Hematopoietic multipotent progenitor cell (in vitro differentiated cells): ENCODE results near the gene KIF26A. TPM values are rescaled to one million over a fixed set of nuclear protein-coding genes. Genes with fewer than 3 reads are reported as not detected.

ENCODE experiments used
- DNase-seq, 3 donors: peaks; one replicate each; pipeline ENCODE4 v3.0.0-alpha.2; 2011 to 2015; ENCODE audit warnings: low read depth in 2 of 3, low spot score in 2 of 3
- total RNA-seq: library from RNA; depleted of rRNA; stranded (reverse); fragments of >200 nt; gene quantifications from one replicate; pipeline ENCODE4 v1.2.3, GENCODE V29; 2012

Gene KIF26A
- total RNA-seq, 1 donor, result 0.27 TPM

DNA sequence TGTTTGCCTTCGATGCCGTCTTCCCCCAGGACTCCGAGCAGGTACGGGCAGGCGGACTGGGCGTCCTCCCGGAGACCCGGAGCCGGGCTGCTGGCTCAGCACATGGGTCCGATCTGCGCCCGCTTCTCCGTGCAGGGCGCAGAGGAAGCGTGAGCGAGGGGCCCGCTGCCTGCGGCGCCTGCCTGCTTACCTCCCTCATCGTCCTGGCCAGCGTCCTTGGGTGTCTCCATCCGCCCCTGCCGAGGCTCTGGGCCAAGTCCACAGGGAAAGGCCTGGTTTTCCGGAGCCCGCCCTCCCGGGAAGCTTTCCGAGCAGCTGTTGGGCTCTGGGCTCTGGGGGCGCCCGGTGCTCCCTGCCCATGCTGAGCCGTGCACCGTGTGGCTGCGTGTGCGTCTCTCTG, 33.5 kb downstream of the KIF26A start:
- DNase-seq, result no peak

DNA sequence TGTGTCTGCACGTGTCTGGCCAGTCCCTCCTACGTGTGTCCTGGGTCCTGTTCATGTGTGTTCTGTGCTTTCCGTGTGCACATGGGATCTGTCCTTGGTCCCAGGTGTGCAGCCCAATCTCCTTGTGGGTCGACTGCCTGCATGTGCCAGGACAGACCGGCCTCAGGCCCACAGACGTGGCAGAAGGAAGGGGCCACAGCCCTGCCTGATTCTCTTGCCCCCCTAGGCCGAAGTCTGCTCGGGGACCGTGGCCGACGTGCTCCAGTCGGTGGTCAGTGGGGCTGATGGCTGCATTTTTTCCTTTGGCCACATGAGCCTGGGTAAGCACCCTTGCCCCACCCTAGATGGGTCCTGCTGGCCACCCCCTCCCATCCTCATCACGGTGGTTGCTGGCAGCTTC, 34.0 kb downstream of the KIF26A start:
- DNase-seq, result no peak

DNA sequence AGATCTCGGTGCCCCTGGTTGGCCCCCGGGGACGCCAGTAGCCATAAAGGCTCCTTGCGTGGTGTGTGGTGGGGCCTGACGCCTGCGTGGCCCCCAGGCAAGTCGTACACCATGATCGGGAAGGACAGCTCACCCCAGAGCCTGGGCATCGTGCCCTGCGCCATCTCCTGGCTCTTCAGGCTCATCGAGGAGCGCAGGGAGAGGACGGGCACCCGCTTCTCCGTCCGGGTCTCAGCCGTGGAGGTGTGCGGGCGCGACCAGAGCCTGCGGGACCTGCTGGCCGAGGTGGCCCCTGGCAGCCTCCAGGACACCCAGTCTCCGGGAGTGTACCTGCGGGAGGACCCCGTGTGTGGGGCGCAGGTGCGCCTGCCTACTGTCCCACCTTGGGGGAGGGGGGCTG, 34.5 kb downstream of the KIF26A start:
- no peak for DNase-seq

DNA sequence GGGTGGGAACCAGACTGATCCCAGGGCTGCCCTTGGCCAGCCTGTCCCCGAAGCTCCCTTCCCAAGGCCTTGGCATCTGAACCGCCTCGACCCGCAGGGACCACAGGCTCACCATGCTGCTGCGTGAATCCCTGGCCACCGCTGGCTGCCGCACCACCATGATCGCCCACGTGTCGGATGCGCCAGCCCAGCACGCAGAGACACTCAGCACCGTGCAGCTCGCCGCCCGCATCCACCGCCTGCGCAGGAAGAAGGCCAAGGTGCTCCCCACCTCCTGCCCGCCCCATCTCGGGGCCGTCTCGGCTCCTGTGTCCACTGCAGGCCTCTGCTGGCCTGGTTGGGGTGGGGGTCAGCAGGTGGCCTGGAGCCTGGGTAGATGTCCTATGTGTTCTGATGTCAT, 35.7 kb downstream of the KIF26A start:
- no peak for DNase-seq

DNA sequence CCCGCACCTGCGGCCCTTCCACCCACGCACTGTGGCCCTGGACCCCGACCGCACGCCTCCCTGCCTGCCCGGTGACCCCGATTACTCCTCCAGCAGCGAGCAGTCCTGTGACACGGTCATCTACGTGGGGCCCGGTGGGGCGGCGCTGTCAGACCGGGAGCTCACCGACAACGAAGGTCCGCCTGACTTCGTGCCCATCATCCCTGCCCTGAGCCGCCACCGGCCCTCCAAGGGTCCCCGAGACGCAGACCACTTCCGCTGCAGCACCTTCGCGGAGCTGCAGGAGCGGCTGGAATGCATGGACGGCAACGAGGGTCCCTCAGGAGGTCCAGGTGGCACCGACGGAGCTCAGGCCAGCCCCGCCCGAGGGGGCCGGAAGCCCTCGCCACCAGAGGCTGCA, 36.7 kb downstream of the KIF26A start:
- no peak for DNase-seq

DNA sequence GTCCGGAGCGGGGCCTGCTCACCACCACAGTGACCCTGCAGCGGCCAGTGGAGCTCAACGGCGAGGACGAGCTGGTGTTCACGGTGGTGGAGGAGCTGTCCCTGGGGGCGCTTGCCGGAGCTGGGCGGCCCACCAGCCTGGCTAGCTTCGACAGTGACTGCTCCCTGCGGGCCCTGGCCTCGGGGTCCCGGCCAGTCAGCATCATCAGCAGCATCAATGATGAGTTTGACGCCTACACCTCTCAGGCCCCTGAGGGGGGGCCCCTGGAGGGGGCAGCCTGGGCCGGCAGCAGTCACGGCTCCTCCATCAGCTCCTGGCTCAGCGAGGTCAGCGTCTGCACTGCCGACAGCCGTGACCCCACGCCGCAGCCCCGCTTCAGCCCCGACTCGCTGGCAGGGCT, 37.4 kb downstream of the KIF26A start:
- DNase-seq, result no peak

DNA sequence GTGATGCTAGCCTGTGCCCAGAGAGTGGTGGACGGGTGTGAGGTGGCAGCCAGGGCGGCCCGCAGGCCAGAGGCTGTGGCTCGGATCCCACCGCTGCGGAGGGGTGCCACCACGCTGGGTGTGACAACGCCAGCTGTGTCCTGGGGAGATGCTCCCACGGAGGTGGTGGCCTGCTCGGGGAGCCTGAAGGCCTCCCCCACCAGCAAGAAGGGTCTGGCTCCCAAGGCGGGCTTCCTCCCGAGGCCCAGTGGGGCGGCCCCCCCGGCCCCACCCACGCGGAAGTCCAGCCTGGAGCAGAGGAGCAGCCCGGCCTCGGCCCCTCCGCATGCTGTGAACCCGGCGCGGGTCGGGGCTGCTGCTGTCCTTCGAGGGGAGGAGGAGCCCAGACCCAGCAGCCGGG, 38.2 kb downstream of the KIF26A start:
- DNase-seq, result no peak

DNA sequence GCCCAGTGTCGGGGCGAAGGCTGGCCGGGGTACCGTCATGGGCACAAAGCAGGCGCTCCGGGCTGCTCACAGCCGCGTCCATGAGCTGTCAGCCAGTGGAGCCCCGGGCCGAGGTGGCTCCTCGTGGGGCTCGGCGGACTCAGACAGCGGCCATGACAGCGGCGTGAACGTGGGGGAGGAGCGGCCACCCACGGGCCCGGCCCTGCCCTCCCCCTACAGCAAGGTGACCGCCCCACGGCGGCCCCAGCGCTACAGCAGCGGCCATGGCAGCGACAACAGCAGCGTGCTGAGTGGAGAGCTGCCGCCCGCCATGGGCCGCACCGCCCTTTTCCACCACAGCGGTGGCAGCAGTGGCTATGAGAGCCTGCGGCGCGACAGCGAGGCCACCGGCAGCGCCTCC, 39.0 kb downstream of the KIF26A start:
- no peak for DNase-seq

DNA sequence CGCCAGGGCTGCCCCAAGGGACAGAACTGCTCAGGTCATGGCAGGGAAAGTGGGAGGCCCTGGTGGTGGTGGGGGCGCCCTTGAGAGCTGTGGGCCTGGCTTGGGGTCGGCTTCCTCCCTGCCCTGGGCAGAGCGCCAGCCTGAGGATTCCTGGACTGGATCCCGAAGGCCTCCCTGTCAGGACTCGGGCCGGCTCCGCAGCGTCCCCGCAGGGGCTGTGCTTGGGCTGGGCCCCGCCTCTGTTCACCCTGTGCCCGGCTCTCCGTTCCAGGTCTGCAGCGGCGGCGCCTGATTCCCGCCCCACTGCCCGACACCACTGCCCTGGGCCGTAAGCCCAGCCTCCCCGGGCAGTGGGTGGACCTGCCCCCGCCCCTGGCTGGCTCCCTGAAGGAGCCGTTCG, 39.9 kb downstream of the KIF26A start:
- DNase-seq, result no peak

DNA sequence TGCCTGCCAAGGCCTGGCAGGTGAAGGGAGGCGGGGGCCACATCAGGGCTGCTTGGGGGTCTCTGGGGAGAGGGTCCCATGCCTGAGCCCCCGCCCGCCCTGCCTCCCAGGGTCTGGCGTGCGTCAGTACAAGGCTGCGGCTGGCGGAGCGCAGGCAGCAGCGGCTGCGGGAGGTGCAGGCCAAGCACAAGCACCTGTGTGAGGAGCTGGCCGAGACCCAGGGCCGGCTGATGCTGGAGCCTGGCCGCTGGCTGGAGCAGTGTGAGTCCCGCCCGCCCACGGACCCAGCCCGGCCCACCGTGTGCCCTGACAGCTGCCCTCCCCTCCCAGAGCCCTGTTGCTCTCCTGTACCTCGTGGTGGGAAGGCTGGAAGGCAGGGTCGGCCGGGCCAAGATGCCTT, 40.7 kb downstream of the KIF26A start:
- no peak for DNase-seq

DNA sequence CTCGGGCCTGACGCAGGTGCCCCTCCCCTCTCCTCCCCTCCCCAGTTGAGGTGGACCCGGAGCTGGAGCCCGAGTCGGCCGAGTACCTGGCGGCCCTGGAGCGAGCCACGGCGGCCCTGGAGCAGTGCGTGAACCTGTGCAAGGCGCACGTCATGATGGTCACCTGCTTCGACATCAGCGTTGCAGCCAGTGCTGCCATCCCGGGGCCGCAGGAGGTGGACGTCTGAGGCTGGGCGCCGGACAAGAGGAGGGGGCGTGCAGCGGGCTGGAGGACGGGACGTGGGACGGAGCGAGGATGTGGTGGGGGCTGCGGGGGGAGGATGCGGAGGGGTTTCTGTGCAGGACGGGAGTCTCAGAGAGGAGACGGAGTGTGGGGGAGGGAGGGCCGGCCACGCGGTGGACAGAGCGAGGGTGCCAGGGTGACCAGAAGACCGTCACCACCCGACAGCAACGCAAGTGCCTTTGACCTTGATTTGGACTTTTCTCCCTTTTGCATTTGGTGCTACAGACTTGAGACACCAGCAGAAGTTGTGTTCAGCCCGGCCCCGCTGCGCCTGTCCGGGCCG, 41.3 kb downstream of the KIF26A start:
- DNase-seq, result no peak

DNA sequence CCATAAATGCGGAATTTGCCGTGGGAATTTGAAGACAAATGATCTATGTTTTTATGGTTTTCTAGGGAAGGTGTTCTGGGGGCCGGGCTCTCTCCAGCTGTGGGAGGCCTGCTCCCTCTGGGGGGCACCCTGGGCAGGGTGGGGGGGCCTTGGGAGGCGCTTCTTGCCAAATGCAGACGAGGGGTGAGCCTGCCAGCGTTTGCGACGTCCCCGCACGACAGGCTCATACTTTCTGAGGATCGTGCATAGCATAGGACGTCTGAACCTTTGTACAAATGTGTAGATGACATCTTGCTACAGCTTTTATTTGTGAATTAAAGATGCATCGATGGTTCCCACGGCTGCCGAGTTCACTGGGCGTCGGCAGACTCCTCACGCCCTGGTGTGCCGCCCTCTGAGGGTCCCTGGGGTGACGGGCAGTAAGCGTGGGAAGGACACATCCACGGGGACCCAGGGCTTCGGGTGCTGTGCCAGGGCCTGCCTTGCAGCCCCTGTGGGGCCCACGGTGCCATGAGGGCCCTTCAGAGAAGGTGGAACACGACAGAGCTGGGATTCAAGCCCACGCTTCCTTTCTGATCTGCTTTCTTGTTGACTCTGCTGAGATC, 42.3 kb downstream of the KIF26A start:
- no peak for DNase-seq

DNA sequence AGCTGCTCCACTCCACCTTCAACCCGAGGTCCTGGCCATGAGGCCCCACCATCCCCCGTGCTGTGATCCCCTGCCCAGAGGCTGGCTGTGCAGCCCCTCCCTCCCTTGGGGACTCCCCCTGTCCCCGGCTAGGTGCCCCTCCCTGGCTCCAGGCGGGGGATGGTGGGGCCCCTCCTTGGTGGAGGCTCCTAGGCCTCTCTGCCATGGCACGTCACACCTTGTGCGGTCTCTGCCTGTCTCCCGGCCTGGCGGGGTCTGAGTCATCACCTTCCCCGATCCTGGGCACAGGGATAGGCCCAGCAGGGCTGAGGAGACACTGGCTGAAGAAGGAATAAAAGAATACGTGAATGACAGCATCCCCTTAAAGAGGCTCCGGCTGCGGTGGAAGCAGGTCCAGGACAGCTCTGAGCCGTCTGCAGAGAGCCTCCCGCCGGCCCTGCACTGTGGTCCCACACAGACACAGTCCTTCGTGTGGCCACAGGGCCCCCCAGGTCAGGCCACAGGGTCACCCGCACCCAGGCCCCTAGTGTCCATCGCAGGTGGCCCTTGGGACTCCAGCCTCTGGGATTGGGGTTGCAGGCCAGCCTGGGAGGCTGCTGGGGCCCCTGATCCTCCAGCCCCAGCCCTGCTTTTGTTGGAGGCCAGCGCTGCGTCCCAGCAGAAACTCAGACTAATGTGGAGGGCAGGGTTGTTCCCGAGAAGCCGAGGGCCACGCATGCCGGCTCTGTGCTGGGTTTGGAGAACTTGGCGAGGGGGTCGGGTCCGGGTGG, 43.6 kb downstream of the KIF26A start:
- no peak for DNase-seq

DNA sequence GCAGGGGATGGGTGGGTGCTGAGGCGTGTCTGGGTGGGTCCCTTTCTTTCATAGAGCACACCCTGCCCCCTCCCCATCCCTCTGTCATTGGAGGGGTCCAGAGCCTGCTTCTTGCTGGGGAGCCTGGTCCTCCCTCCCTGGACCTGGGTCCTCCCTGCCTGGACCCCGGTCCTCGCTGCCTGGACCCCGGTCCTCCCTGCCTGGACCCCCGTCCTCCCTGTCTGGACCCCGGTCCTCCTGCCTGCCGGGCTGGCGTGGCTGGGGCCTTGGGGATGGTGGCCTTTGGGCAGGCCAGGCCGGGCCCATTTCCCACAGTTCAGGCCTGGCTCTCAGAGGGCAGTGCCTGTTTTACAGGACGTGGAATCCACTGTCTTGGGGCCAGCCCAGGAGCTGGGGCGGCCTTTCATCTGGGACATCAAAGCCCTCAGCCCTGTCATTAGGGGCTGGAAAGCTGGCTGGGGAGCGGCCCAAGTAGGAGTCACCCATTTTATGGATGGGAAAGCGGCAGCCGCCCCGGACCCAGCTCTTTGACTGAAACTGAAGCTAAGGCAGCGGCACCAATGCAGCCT, 44.6 kb downstream of the KIF26A start:
- no peak for DNase-seq

DNA sequence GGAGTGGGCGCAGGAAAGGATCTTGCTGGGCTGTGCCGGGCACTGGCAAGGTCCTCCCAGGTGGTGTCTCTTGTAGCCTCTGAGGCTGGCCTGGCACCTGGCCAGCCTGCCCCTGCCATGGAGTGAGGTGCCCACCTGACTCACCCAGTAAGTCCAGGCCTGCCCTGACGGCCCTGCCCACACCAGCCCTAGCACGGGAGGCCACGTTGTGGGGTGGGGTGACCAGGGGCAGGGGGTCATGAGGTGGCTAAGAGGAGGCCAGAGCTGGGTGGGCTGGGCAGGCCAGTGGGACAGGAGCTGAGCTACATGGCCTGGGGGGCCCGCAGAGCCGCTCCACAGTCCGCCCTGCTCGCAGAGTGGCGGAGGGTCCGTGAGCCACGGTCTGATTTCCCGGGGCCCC, 45.4 kb downstream of the KIF26A start:
- no peak for DNase-seq

DNA sequence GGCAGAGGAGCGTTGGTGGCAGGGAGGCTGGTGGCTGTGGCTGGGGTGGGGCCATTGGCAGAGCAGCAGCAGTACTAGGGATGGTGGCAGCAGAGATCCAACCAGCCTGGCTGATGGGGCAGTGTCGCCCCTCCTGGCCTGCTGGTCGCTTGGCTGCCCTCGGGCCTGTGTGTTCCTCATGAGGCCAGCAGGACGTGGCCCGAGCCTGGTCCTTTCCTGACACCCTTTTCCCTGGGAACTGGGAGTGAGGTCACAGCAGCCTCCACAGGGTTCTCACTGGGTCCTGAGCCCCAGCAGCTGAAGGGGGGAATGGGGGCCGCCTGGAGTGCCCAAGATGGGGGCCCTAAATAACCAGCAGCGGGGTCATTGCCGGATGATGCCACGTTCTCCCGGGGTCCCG, 46.1 kb downstream of the KIF26A start:
- no peak for DNase-seq

DNA sequence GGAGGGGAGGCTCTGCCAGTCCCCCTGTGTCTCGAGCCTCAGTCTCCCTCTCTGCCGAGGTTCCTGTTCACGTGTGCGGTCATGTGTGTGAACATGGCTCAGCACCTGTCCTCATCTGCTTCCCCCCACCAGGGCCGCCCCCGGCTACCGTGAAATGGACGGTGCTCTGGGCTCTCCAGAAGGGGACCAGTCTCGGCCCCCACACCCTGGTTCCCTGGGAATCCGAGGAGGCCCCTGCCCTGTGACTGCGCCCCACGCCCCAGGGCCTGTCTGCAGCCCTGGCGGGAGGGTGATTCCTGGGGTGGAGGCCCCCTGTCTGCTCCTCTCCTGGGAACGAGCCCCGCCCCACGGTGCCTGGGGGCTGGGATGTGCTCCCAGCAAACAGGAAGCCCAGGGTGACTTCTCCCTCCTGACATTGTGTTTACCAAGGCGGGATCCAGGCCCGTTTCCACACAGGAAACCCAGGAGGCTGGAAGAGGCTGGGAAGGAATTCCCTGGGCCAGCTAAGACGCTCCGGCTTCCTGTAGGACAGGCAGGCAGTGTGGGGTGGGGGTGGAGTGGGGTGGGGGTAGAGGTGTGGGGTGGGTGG, 46.6 kb downstream of the KIF26A start:
- no peak for DNase-seq

DNA sequence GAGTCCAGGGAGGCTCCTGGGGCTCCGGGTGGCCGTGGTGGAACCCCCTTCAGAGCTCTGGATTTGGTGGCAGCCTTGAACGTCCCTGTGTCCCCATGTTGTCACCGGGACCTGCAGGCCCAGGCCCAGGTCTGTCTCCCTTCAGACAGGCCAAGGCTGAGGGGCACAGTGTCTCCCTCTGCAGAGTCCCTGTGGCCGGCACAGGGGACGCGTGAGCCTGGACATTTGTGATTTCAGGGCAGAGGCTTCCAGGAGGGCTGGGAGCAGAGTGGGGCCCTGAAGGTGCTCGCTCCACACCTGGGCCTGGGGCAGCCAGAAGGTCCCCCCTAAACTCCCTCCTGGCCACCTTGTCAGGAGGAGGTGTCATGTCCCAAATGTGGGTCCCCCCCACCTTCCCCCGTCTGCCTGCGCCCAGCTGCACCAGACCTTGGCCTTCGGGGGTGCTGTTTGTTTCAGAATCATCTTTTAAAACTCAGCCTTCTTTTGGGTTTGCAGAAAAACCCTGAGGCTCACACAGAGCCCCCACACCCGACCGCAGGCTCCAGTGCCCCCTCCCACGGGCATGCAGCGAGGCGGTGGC, 47.6 kb downstream of the KIF26A start:
- no peak for DNase-seq

DNA sequence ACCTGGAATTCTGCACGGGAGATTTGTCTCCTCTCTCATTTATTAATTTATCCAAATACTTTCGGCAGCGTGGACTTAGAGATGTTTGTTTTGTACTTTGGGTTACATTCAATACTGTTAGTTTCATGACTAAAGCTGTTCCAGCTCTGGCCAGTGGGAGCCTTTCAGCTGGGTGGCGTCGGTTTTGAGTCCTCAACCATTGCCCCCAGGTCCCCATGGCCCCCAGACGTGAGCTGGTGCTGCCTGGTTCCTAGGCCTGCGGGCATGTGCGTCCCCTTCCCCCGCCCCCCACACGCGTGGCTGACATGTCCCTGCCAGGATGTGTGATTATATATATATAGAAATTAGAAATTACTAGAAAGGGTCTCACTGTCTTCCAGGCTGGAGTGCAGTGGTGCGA, 48.2 kb downstream of the KIF26A start:
- no peak for DNase-seq

DNA sequence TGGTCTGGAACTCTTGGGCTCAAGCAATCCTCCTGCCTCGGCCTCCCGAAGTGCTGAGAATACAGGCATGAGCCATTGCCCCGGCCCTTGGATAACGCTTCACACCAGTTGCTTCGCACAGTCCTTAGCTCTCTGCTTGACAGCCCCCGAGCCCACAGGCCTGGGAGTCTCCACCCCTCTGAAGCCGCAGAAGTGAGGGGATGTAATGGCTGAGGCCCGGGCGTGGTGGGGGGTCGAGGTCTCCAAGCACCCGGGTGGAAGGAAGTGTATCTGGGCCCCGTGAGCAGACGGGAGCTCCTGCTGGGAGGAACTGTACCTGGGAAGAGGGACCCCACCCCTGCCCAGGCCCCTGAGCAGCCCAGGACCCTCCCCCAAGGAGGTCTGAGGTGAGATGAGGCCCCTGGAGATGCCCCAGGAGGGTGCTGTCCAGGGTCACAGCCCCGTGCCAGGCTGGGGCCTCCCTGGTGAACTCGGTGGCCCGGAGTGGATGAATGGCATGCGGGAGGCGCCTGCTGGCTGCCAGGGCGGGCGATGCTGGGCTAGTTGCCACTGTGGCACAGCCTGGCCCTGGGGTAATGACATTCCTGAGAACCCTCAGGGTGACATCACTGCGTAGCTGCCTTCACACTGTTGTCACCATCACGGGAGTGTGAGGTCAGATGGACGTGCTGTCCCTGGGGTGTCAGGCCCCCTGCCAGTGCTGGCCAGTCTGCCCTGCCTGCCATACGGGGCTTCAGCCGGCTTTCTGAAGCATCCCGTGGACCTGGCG, 48.9 kb downstream of the KIF26A start:
- no peak for DNase-seq
